Measurements from ENCODE around the gene NEK2.

Gene NEK2

GRCh38 chr1:211650904-211651303 is 24.5 kb downstream of the NEK2 start:
- Histone ChIP-seq H3K79me2 (ENCODE audit: insufficient read depth, low read length) (no peaks in the 10 kb centered on the region), H3K4me3 (ENCODE audit: insufficient read depth, low read length, poor library complexity, severe bottlenecking) (no peak overlapping the region), H3K9me2 (replicated peaks; ENCODE audit: insufficient read depth, low read length) (no peaks in the 10 kb centered on the region), H3K27ac (ENCODE audit: low read depth, low read length) (no peak overlapping the region), H2AFZ (ENCODE audit: low read depth, low read length, severe bottlenecking) (no peak overlapping the region), H3K9ac (ENCODE audit: low read length) (no peak overlapping the region), H4K20me1 (ENCODE audit: low read depth, low read length) (no peaks in the 10 kb centered on the region), H3K27me3 (ENCODE audit: low read length) (no peaks in the 10 kb centered on the region), H3K4me2 (ENCODE audit: low read depth, low read length, poor library complexity, severe bottlenecking) (no peak overlapping the region), H3K9me3 (ENCODE audit: insufficient read depth, low read length) (no peaks in the 10 kb centered on the region), H3F3A (ENCODE audit: insufficient read depth) (no peaks in the 10 kb centered on the region), H3K36me3 (ENCODE audit: low read length) (no peaks in the 10 kb centered on the region)
- TF ChIP-seq, protein P1, sequence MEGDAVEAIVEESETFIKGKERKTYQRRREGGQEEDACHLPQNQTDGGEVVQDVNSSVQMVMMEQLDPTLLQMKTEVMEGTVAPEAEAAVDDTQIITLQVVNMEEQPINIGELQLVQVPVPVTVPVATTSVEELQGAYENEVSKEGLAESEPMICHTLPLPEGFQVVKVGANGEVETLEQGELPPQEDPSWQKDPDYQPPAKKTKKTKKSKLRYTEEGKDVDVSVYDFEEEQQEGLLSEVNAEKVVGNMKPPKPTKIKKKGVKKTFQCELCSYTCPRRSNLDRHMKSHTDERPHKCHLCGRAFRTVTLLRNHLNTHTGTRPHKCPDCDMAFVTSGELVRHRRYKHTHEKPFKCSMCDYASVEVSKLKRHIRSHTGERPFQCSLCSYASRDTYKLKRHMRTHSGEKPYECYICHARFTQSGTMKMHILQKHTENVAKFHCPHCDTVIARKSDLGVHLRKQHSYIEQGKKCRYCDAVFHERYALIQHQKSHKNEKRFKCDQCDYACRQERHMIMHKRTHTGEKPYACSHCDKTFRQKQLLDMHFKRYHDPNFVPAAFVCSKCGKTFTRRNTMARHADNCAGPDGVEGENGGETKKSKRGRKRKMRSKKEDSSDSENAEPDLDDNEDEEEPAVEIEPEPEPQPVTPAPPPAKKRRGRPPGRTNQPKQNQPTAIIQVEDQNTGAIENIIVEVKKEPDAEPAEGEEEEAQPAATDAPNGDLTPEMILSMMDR (IDR thresholded peaks at IDR 0.05; ENCODE audit: insufficient read depth, low read length, poor library complexity, severe bottlenecking): no peak

GRCh38 chr1:211648980-211649934 is 26.2 kb downstream of the NEK2 start:
- no peaks in the 10 kb centered on the region for H3F3A ChIP-seq (ENCODE audit: insufficient read depth)
- no peaks in the 10 kb centered on the region for H3K36me3 ChIP-seq (ENCODE audit: low read length)
- H3K9me3 ChIP-seq (ENCODE audit: insufficient read depth, low read length): no peaks in the 10 kb centered on the region
- H2AFZ ChIP-seq (ENCODE audit: low read depth, low read length, severe bottlenecking): no peak overlapping the region
- no peak overlapping the region for H3K4me2 ChIP-seq (ENCODE audit: low read depth, low read length, poor library complexity, severe bottlenecking)
- no peaks in the 10 kb centered on the region for H4K20me1 ChIP-seq (ENCODE audit: low read depth, low read length)
- TF ChIP-seq EZH2phosphoT487 (conservative IDR thresholded peaks at IDR 0.05; ENCODE audit: low read length): no peak
- TF ChIP-seq, protein P1 (IDR thresholded peaks at IDR 0.05; ENCODE audit: insufficient read depth, low read length, poor library complexity, severe bottlenecking): peak; percentile 21
- no peaks in the 10 kb centered on the region for H3K9me2 ChIP-seq (replicated peaks; ENCODE audit: insufficient read depth, low read length)
- no peak overlapping the region for H3K4me3 ChIP-seq (ENCODE audit: insufficient read depth, low read length, poor library complexity, severe bottlenecking)
- no peak overlapping the region for H3K27ac ChIP-seq (ENCODE audit: low read depth, low read length)
- no peaks in the 10 kb centered on the region for H3K27me3 ChIP-seq (ENCODE audit: low read length)
- no peaks in the 10 kb centered on the region for H3K79me2 ChIP-seq (ENCODE audit: insufficient read depth, low read length)
- H3K9ac ChIP-seq (ENCODE audit: low read length): no peak overlapping the region

GRCh38 chr1:211648336-211648735 is 27.1 kb downstream of the NEK2 start:
- TF ChIP-seq EZH2phosphoT487 (conservative IDR thresholded peaks at IDR 0.05; ENCODE audit: low read length): no peak
- TF ChIP-seq, protein P1 (IDR thresholded peaks at IDR 0.05; ENCODE audit: insufficient read depth, low read length, poor library complexity, severe bottlenecking): no peak
- Histone ChIP-seq H3K9me3 (ENCODE audit: insufficient read depth, low read length) (no peaks in the 10 kb centered on the region), H3K4me3 (ENCODE audit: insufficient read depth, low read length, poor library complexity, severe bottlenecking) (no peak overlapping the region), H3K27ac (ENCODE audit: low read depth, low read length) (no peak overlapping the region), H3K79me2 (ENCODE audit: insufficient read depth, low read length) (no peaks in the 10 kb centered on the region), H2AFZ (ENCODE audit: low read depth, low read length, severe bottlenecking) (no peak overlapping the region), H3K36me3 (ENCODE audit: low read length) (no peaks in the 10 kb centered on the region), H3F3A (ENCODE audit: insufficient read depth) (no peaks in the 10 kb centered on the region), H3K27me3 (ENCODE audit: low read length) (no peaks in the 10 kb centered on the region), H3K9me2 (replicated peaks; ENCODE audit: insufficient read depth, low read length) (no peaks in the 10 kb centered on the region), H4K20me1 (ENCODE audit: low read depth, low read length) (no peaks in the 10 kb centered on the region), H3K9ac (ENCODE audit: low read length) (no peak overlapping the region), H3K4me2 (ENCODE audit: low read depth, low read length, poor library complexity, severe bottlenecking) (no peak overlapping the region)

Data from SU-DHL-6 (cell line).